ENCODE data around the gene XRCC4.
"Not testable (repeated sequence)": the region's sequence is repeated elsewhere in the genome, so short reads cannot be mapped to it uniquely, and the experiment has no call there.

The XRCC4 gene

GRCh38 chr5:83312663-83313062, 235.3 kb downstream of the XRCC4 start:
- DNase-seq = peak; percentile 66

DNA sequence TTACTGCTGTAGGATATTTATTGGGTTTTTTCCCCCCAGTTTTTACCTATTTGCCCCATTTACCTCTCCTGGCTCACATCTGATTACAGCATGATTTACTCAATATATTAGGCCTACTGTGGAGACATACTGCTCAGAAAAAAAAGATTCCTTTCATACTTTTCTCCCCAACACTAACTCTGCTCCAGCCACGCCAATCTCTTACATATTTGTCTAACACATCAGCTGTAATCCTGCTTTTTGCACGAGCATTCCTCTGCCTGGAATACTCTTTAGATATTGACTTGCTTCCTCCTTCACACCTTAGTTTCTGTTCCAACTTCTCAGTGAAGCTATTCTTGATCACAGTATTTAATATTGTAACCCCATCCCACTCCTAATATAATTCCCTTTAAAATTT, 236.1 kb downstream of the XRCC4 start:
- no peak for DNase-seq

More at GRCh38 chr5:83312663-83313062, 235.3 kb downstream of the XRCC4 start:
- in situ Hi-C loops (cut with MboI; ENCODE audit: low pct_unique_long_range_greater_than_20kb, low sequenced_read_pairs) = no loop called here

DNA sequence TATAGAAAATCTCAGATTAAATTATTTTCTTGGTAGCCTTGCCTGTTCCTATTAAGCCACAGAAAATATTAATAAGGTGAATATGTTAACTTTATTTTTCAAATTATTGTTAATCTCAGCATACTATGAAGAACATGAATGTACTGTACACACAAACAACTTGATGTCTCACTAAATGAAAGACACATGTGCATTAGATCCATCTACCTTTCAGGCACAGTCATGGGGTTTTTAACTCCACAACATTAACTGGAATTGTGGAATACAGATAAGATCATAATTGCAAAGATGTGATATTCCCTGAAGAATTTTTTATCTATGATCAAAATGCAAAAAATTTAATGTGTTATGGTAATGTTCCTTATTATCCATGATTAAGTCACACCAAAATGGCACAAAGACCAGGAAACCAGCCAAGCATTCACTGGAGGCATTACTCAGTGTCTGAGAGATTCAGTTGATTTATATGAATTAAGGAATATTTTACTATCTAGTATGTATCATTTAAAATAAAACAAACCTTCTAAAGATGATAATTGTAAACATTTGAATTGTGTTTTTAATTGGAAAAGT, 244.2 kb downstream of the XRCC4 start:
- in situ Hi-C loops (cut with MboI; ENCODE audit: low pct_unique_long_range_greater_than_20kb, low sequenced_read_pairs) = no loop called here

More for the DNA sequence above, 236.1 kb downstream of the XRCC4 start:
- in situ Hi-C loops (cut with MboI; ENCODE audit: low pct_unique_long_range_greater_than_20kb, low sequenced_read_pairs) = no loop called here

GRCh38 chr5:83322273-83322924, 245.1 kb downstream of the XRCC4 start:
- in situ Hi-C loops (cut with MboI; ENCODE audit: low pct_unique_long_range_greater_than_20kb, low sequenced_read_pairs) = no loop called here
- DNase-seq = no peak

More for the DNA sequence above, 244.2 kb downstream of the XRCC4 start:
- no peak for DNase-seq

DNA sequence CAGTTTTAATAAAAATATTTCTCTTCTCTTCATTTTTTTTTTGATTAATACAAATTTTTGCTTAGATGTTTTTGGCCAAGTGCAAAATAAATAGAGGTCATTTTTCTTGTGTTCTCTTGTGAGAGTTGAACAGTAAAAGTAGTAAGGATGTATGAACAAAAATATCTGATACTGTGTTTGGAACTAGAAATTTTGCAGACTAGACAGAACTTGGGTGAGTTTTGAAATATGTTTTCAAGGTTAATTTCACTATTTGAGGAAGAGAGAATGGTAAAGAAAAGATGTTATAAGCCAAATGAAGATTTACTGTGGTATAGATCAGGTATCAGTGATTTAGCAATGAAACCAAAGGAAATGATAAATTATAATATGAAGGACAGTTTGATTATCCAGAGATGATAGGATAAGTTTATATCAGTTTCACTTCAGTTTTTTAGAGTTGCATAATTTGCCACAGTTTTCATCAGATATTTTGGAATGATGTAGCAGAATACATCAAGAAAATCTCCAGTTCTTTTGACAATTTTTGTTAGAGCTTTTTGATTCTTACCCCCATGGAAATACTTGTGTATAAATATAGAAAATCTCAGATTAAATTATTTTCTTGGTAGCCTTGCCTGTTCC, 246.3 kb downstream of the XRCC4 start:
- DNase-seq = no peak
- in situ Hi-C loops (cut with MboI; ENCODE audit: low pct_unique_long_range_greater_than_20kb, low sequenced_read_pairs) = no loop called here

- in situ Hi-C loops (cut with MboI; ENCODE audit: low pct_unique_long_range_greater_than_20kb, low sequenced_read_pairs) = no loop called here
Measured at GRCh38 chr5:83331842-83332241, 254.5 kb downstream of the XRCC4 start.

DNA sequence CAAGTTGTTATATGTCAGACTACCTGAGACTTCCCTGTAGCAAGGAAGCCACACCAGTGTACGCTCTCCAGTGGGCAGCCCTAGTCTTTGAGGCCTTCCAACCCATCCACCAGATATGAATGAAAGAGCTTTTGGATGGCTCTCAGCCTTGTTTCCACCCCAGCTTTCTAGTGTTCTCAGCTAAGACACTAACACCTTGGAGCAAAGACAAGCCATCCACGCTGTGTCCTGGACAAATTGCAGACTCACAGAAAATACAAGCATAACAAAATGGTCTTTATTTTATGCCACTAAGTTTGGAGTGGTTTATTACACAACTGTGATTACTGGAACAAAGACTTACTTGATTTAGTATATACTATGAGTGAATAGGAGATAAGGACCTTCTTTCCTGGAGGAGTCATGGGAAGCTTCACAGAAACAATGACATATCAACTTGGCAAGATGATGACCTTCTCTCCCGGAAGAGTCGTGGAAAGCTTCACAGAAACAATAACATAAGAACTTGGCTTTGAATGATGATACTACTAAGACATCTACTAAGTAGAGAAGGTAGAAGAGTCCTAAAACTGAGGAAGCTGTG, 260.2 kb downstream of the XRCC4 start:
- no peak for DNase-seq
- in situ Hi-C loops (cut with MboI; ENCODE audit: low pct_unique_long_range_greater_than_20kb, low sequenced_read_pairs) = no loop called here

More at GRCh38 chr5:83331842-83332241, 254.5 kb downstream of the XRCC4 start:
- DNase-seq = no peak

GRCh38 chr5:83340511-83340918, 263.2 kb downstream of the XRCC4 start:
- DNase-seq = no peak
- in situ Hi-C loops (cut with MboI; ENCODE audit: low pct_unique_long_range_greater_than_20kb, low sequenced_read_pairs) = no loop called here

DNA sequence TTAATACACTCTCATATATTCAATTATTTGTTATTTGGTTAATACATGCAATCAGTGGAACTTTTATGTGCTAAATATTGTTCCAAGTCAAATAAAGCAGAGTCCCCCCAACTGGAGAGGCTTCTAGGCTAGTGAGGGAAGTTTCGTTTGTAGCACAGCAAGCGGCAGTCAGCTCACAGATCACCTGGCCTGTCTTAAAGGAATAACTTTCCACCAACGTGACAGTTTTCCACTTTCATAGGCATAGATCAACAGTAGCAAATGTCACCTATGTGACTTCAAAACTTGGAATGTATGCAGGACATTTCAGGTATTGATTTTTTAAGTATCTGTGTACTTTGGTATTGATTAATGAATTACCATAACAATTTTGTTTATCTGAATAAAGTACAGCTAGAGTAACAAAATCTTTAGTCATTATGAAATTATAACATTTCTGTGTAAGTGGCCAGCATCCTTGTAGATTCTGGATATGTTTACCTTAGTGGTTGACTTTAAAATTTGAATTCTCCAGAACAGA, 264.5 kb downstream of the XRCC4 start:
- in situ Hi-C loops (cut with MboI; ENCODE audit: low pct_unique_long_range_greater_than_20kb, low sequenced_read_pairs) = no loop called here
- DNase-seq = no peak

GRCh38 chr5:83342465-83342864, 265.1 kb downstream of the XRCC4 start:
- in situ Hi-C loops (cut with MboI; ENCODE audit: low pct_unique_long_range_greater_than_20kb, low sequenced_read_pairs) = no loop called here
- no peak for DNase-seq

DNA sequence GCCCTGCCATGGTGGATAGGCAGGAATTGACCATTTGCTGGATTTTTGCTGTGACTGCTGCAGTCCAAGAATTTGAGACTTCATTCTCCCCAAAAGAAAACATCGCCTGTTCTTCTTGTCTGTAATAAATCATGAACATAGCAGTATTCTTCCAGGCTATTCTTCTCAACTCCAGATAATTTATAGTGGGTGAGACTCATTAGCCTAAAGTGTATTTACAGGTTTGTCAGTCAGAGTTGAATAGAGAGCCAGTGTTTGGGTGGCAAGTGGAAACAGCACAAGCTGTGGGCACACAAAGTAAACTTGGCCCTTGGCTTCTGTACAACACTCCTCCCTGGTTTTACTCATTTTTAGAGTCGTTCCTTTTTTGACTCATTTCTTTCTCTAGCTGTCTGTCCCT, 266.0 kb downstream of the XRCC4 start:
- in situ Hi-C loops (cut with MboI; ENCODE audit: low pct_unique_long_range_greater_than_20kb, low sequenced_read_pairs) = no loop called here
- DNase-seq = no peak

- in situ Hi-C loops (cut with MboI; ENCODE audit: low pct_unique_long_range_greater_than_20kb, low sequenced_read_pairs) = no loop called here
- no peak for DNase-seq
Measured at GRCh38 chr5:83345423-83345822, 268.1 kb downstream of the XRCC4 start.

- no peak for DNase-seq
- in situ Hi-C loops (cut with MboI; ENCODE audit: low pct_unique_long_range_greater_than_20kb, low sequenced_read_pairs) = no loop called here
Measured at GRCh38 chr5:83348281-83348780, 271.0 kb downstream of the XRCC4 start.

DNA sequence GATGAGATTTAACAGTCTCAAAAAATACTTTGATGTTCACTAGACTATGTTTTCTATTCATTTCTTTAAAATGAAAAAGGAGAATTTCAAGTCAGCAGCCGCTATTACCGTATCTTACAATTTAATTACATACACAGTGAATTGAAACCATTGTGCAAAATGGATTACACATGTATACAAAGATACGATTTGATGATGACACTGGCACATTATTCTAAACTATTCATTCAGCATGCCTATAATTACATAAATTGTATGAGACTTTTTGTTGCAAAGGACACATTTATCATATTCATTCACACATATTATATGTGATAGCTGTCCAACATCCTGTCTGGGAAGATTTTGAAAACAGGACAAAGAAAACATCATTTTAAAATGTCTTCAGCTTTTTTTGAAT, 275.9 kb downstream of the XRCC4 start:
- no peak for DNase-seq
- in situ Hi-C loops (cut with MboI; ENCODE audit: low pct_unique_long_range_greater_than_20kb, low sequenced_read_pairs) = no loop called here

DNA sequence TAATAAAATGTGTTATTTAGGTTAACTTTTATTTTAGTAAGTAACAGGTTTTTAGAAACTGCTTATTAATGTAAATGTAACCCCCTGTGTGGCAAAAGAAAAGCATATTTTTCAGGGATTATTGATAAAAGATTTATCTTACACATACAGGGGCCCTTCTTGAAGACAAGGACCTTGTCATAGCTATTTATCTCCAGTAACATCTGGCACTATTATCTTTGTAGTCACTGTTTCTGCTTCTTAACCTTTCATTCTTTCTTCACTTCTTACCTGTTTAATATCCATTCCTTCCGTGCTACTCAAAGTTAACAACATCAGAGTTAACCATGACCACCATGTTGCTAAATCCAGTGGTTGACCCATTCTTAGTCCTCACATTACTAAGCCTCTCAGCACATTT, 276.4 kb downstream of the XRCC4 start:
- DNase-seq = no peak
- in situ Hi-C loops (cut with MboI; ENCODE audit: low pct_unique_long_range_greater_than_20kb, low sequenced_read_pairs) = no loop called here

GRCh38 chr5:83354958-83355357, 277.6 kb downstream of the XRCC4 start:
- DNase-seq = no peak
- in situ Hi-C loops (cut with MboI; ENCODE audit: low pct_unique_long_range_greater_than_20kb, low sequenced_read_pairs) = no loop called here

DNA sequence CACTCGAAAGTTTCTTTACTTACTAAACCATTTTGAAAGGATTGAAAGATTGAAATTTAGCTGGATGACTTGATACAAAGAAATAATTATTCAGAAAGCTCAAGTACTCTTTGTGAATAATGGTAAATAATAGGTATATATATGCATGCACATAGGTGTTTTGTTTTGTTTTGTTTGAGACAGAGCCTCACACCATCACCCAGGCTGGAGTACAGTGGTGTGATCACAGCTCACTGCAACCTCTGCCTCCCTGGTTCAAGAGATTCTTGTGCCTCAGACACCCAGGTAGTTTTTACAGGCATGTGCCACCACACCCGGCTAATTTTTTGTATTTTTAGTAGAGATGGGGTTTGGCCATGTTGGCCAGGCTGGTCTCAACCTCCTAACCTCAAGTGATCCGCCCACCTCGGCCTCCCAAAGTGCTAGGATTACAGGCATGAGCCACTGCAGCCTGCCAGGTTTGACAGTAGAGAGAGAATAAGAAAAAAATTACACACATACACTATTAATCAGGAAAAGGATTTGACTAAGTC, 278.2 kb downstream of the XRCC4 start:
- DNase-seq; in situ Hi-C loops (cut with MboI; ENCODE audit: low pct_unique_long_range_greater_than_20kb, low sequenced_read_pairs): not testable (repeated sequence)

- in situ Hi-C loops (cut with MboI; ENCODE audit: low pct_unique_long_range_greater_than_20kb, low sequenced_read_pairs) = no loop called here
- no peak for DNase-seq
Measured at GRCh38 chr5:83357621-83358231, 280.4 kb downstream of the XRCC4 start.

- DNase-seq = no peak
- in situ Hi-C loops (cut with MboI; ENCODE audit: low pct_unique_long_range_greater_than_20kb, low sequenced_read_pairs) = no loop called here
Measured at GRCh38 chr5:83360573-83360972, 283.2 kb downstream of the XRCC4 start.
